H9 (cell line): ENCODE results near the gene YBX3. TPM values are rescaled to one million over a fixed set of nuclear protein-coding genes. Genes with fewer than 3 reads are reported as not detected.

Experiments used
- DNase-seq: peaks from one replicate; pipeline ENCODE4 v3.0.0-alpha.2; 2017
- H2AFZ ChIP-seq: one replicate; pipeline ENCODE4 v1.6.1; 2013; ENCODE audit warnings: mild to moderate bottlenecking, low read length, control low read depth, moderate library complexity
- H2AK5ac ChIP-seq: 2 replicates; pipeline ENCODE4 v1.6.1; 2013; ENCODE audit warnings: low read length, control low read depth, mixed read lengths; ENCODE audit not compliant: insufficient read length
- H2BK120ac ChIP-seq: one replicate; pipeline ENCODE4 v1.6.1; 2013; ENCODE audit warnings: low read depth, mild to moderate bottlenecking, low read length, control low read depth, inconsistent platforms; ENCODE audit not compliant: poor library complexity, severe bottlenecking
- H2BK12ac ChIP-seq: 2 replicates; pipeline ENCODE4 v1.6.1; 2013; ENCODE audit warnings: low read length, control low read depth, mixed read lengths, low read depth; ENCODE audit not compliant: insufficient read length
- H2BK15ac ChIP-seq: 2 replicates; pipeline ENCODE4 v1.6.1; 2013; ENCODE audit warnings: low read depth, low read length, control low read depth
- H2BK20ac ChIP-seq: one replicate; pipeline ENCODE4 v1.6.1; 2013; ENCODE audit warnings: low read depth, mild to moderate bottlenecking, low read length, control low read depth, inconsistent platforms; ENCODE audit not compliant: poor library complexity, severe bottlenecking
- H2BK5ac ChIP-seq: 2 replicates; pipeline ENCODE4 v1.6.1; 2013; ENCODE audit warnings: low read length, control low read depth, mixed read lengths; ENCODE audit not compliant: insufficient read length
- H3K14ac ChIP-seq: 2 replicates; pipeline ENCODE4 v1.6.1; 2013; ENCODE audit warnings: low read length, control low read depth; ENCODE audit not compliant: insufficient read depth
- H3K18ac ChIP-seq: 2 replicates; pipeline ENCODE4 v1.6.1; 2013; ENCODE audit warnings: low read depth, mild to moderate bottlenecking, mixed read lengths, low read length, control low read depth; ENCODE audit not compliant: insufficient read length
- H3K23ac ChIP-seq: 2 replicates; pipeline ENCODE4 v1.6.1; 2013; ENCODE audit warnings: low read length, control low read depth, mixed read lengths, low read depth; ENCODE audit not compliant: insufficient read length
- H3K23me2 ChIP-seq: 2 replicates; pipeline ENCODE4 v1.6.1; 2013; ENCODE audit warnings: low read depth, mild to moderate bottlenecking, mixed read lengths, low read length, control low read depth; ENCODE audit not compliant: insufficient read length, poor library complexity, severe bottlenecking
- H3K27ac ChIP-seq: 2 replicates; pipeline ENCODE4 v1.5.1; 2013; ENCODE audit warnings: low read length, control low read depth, mixed read lengths, low read depth; ENCODE audit not compliant: insufficient read length
- H3K27me3 ChIP-seq: 2 replicates; pipeline ENCODE4 v1.6.1; 2013; ENCODE audit warnings: low read length, control low read depth, inconsistent platforms; ENCODE audit not compliant: insufficient read depth
- H3K4ac ChIP-seq: 2 replicates; pipeline ENCODE4 v1.6.1; 2013; ENCODE audit warnings: low read depth, mild to moderate bottlenecking, control low read depth, inconsistent platforms, low read length, moderate library complexity
- H3K4me1 ChIP-seq: 2 replicates; pipeline ENCODE4 v1.6.1; 2013; ENCODE audit warnings: low read length, control low read depth, inconsistent platforms; ENCODE audit not compliant: insufficient read depth
- H3K4me2 ChIP-seq: 2 replicates; pipeline ENCODE4 v1.6.1; 2013; ENCODE audit warnings: low read length, control low read depth, mixed read lengths; ENCODE audit not compliant: insufficient read length, insufficient read depth
- H3K56ac ChIP-seq: 2 replicates; pipeline ENCODE4 v1.6.1; 2013; ENCODE audit warnings: low read depth, mild to moderate bottlenecking, mixed read lengths, low read length, control low read depth; ENCODE audit not compliant: insufficient read length
- H3K79me1 ChIP-seq: 2 replicates; pipeline ENCODE4 v1.6.1; 2013; ENCODE audit warnings: low read depth, mild to moderate bottlenecking, moderate library complexity, low read length, control low read depth, inconsistent platforms; ENCODE audit not compliant: insufficient read depth, poor library complexity, severe bottlenecking
- H3K79me2 ChIP-seq: 2 replicates; pipeline ENCODE4 v1.6.1; 2013; ENCODE audit warnings: low read length, control low read depth, inconsistent platforms; ENCODE audit not compliant: insufficient read depth
- H3K9ac ChIP-seq: 2 replicates; pipeline ENCODE4 v1.6.1; 2013; ENCODE audit warnings: low read length, control low read depth, mixed read lengths; ENCODE audit not compliant: insufficient read length; ENCODE audit errors: extremely low read depth
- H3K9me3 ChIP-seq: one replicate; pipeline ENCODE4 v1.6.1; 2013; ENCODE audit warnings: low read depth, low read length, inconsistent platforms; ENCODE audit not compliant: control insufficient read depth
- H3T11ph ChIP-seq: one replicate; pipeline ENCODE4 v1.6.1; 2013; ENCODE audit warnings: mild to moderate bottlenecking, low read length, control low read depth, inconsistent platforms
- H4K20me1 ChIP-seq: one replicate; pipeline ENCODE4 v1.6.1; 2013; ENCODE audit not compliant: control insufficient read depth, insufficient read length, insufficient read depth
- H4K5ac ChIP-seq: 2 replicates; pipeline ENCODE4 v1.6.1; 2013; ENCODE audit warnings: low read depth, mild to moderate bottlenecking, mixed read lengths, low read length, control low read depth; ENCODE audit not compliant: insufficient read length
- H4K8ac ChIP-seq: replicated peaks from 2 replicates; pipeline ENCODE4 v1.6.1; 2013; ENCODE audit warnings: low read length, control low read depth, mixed read lengths, low read depth; ENCODE audit not compliant: insufficient read length
- H4K91ac ChIP-seq: 2 replicates; pipeline ENCODE4 v1.6.1; 2013; ENCODE audit warnings: low read depth, mild to moderate bottlenecking, moderate library complexity, mixed read lengths, low read length, control low read depth; ENCODE audit not compliant: insufficient read length
- H3K27ac Mint-ChIP-seq, 3 experiments: 2 replicates in 2 of 3; 3 replicates in 1 of 3; pipeline ENCODE4 v1.8.0; 2020 to 2021; ENCODE audit warnings: mixed read lengths in 3 of 3, mild to moderate bottlenecking in 1 of 3, moderate library complexity in 1 of 3
- H3K27me3 Mint-ChIP-seq: 2 replicates; pipeline ENCODE4 v1.8.0; 2021; ENCODE audit warnings: low read depth, mild to moderate bottlenecking, moderate library complexity, mixed read lengths
- H3K36me3 Mint-ChIP-seq, 3 experiments: 2 replicates in 2 of 3; 3 replicates in 1 of 3; pipeline ENCODE4 v1.8.0; 2020 to 2021; ENCODE audit warnings: low read depth in 3 of 3, mixed read lengths in 3 of 3; ENCODE audit not compliant: insufficient read depth in 1 of 3
- H3K4me1 Mint-ChIP-seq, 2 experiments: 2 replicates each; pipeline ENCODE4 v1.8.0; 2020; ENCODE audit warnings: mixed read lengths in 2 of 2
- H3K4me3 Mint-ChIP-seq, 2 experiments: 2 replicates in 1 of 2; 3 replicates in 1 of 2; pipeline ENCODE4 v1.8.0; 2020 to 2021; ENCODE audit warnings: mild to moderate bottlenecking in 2 of 2, mixed read lengths in 2 of 2, moderate library complexity in 1 of 2
- H3K9me3 Mint-ChIP-seq, 2 experiments: 2 replicates in 1 of 2; 3 replicates in 1 of 2; pipeline ENCODE4 v1.8.0; 2020; ENCODE audit warnings: mild to moderate bottlenecking in 2 of 2, mixed read lengths in 2 of 2, moderate library complexity in 1 of 2
- WGBS: extraction: QIAGEN DNeasy Blood & Tissue Kit; methylation state at CpG from one replicate; pipeline ENCODE4 v1.1.7; 2013; ENCODE audit warnings: missing lambda C conversion rate, low lambda C conversion rate, mixed read lengths; ENCODE audit not compliant: insufficient read length; ENCODE audit errors: extremely low coverage; 5-methylcytosine and 5-hydroxymethylcytosine counted together
- total RNA-seq: library from RNA; stranded (reverse); gene quantifications from 2 replicates; pipeline ENCODE4 v1.2.1, GENCODE V29; 2021
- TF ChIP-seq, protein P1 (sequence below): fragments of 200-600 bp; sonication (generic); conservative IDR thresholded peaks from 3 replicates; pipeline ENCODE4 v1.8.0; 2021; ENCODE audit warnings: antibody characterized with exemption, mild to moderate bottlenecking

YBX3 gene
- total RNA-seq, 1 experiment from 2014 or later, result 343 TPM

DNA sequence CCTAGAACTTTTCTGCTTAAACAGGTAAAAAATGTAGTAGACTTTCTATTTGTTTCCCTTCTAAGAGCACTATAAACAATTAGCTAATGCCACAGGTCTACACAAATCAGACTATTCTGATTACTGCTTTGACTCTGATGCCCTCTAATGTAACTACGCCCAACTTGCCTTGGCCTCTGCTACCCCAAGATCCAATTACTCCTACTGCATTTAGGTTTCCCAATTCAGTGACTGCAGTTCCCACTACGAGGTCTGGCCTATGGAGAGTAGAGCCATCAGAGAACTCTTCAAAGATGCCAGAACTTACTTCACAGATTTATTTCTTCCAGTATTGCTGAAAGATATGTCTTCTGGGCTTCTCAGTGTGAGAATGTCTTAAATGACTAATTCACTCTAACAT is 34.0 kb downstream of the YBX3 start:
- no peak overlapping the region for H4K91ac ChIP-seq
- no peak overlapping the region for H4K8ac ChIP-seq
- H3K79me2 ChIP-seq, result no peaks in the 10 kb centered on the region
- no peak overlapping the region for H3K18ac ChIP-seq
- Mint-ChIP-seq H3K9me3 (no peaks in the 10 kb centered on the region; a peak in 1 of 5 replicates), H3K27me3 (no peaks in the 10 kb centered on the region), H3K36me3 (no peaks in the 10 kb centered on the region), H3K4me3 (no peak overlapping the region), H3K27ac (no peak overlapping the region), H3K4me1 (no peaks in the 10 kb centered on the region)
- H2BK12ac ChIP-seq, result no peak overlapping the region
- no peak overlapping the region for H3K9ac ChIP-seq
- H2AFZ ChIP-seq, result no peak overlapping the region
- H3T11ph ChIP-seq, result no peak overlapping the region
- no peaks in the 10 kb centered on the region for H3K4me1 ChIP-seq
- TF ChIP-seq, protein P1, sequence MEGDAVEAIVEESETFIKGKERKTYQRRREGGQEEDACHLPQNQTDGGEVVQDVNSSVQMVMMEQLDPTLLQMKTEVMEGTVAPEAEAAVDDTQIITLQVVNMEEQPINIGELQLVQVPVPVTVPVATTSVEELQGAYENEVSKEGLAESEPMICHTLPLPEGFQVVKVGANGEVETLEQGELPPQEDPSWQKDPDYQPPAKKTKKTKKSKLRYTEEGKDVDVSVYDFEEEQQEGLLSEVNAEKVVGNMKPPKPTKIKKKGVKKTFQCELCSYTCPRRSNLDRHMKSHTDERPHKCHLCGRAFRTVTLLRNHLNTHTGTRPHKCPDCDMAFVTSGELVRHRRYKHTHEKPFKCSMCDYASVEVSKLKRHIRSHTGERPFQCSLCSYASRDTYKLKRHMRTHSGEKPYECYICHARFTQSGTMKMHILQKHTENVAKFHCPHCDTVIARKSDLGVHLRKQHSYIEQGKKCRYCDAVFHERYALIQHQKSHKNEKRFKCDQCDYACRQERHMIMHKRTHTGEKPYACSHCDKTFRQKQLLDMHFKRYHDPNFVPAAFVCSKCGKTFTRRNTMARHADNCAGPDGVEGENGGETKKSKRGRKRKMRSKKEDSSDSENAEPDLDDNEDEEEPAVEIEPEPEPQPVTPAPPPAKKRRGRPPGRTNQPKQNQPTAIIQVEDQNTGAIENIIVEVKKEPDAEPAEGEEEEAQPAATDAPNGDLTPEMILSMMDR, result no peak
- H2BK15ac ChIP-seq, result no peak overlapping the region
- no peaks in the 10 kb centered on the region for H3K27me3 ChIP-seq
- H3K9me3 ChIP-seq, result no peaks in the 10 kb centered on the region
- H3K27ac ChIP-seq, result no peak overlapping the region
- no peaks in the 10 kb centered on the region for H4K20me1 ChIP-seq
- no peak for DNase-seq
- H2BK5ac ChIP-seq, result no peak overlapping the region
- H2AK5ac ChIP-seq, result no peak overlapping the region
- H3K79me1 ChIP-seq, result no peaks in the 10 kb centered on the region
- WGBS, result no CpG with 5 or more reads among the region's 2 CpGs
- no peak overlapping the region for H2BK20ac ChIP-seq
- no peaks in the 10 kb centered on the region for H3K23me2 ChIP-seq
- no peak overlapping the region for H3K56ac ChIP-seq
- no peak overlapping the region for H3K4ac ChIP-seq
- no peak overlapping the region for H3K23ac ChIP-seq
- no peak overlapping the region for H4K5ac ChIP-seq
- no peak overlapping the region for H3K4me2 ChIP-seq
- no peak overlapping the region for H2BK120ac ChIP-seq
- no peak overlapping the region for H3K14ac ChIP-seq
